SK-N-SH treated with all-trans-retinoic acid at 6 μM for 48 hours (cell line): ENCODE data around the gene ZNF488.

ENCODE experiments used
- ATAC-seq: fragments of 200-7000 bp; cut with Tn5 transposase; 3 replicates; pipeline ENCODE4 v1.9.1; 2020; ENCODE audit warnings: mild to moderate bottlenecking, moderate library complexity
- ARNTL ChIP-seq: fragments of 450-650 bp; formaldehyde crosslinking; IDR thresholded peaks from 2 replicates; pipeline ENCODE4 v1.5.0; 2020; ENCODE audit warnings: low read depth, mild to moderate bottlenecking, moderate library complexity, borderline replicate concordance
- BACH2 ChIP-seq: fragments of 250-450 bp; sonication (Bioruptor Pico); IDR thresholded peaks from 2 replicates; pipeline ENCODE4 v1.9.0; 2021; ENCODE audit warnings: mild to moderate bottlenecking, borderline replicate concordance
- CREB5 ChIP-seq: fragments of 250-450 bp; sonication (Bioruptor Pico); IDR thresholded peaks from 2 replicates; pipeline ENCODE4 v1.5.1; 2020; ENCODE audit warnings: low read depth, mild to moderate bottlenecking, moderate library complexity
- CSDC2 ChIP-seq: fragments of 250-450 bp; sonication (Bioruptor Pico); IDR thresholded peaks from 2 replicates; pipeline ENCODE4 v1.5.0; 2020; ENCODE audit warnings: mild to moderate bottlenecking, moderate library complexity
- CSRNP3 ChIP-seq: fragments of 250-450 bp; sonication (Bioruptor Pico); IDR thresholded peaks from 2 replicates; pipeline ENCODE4 v1.5.1; 2021; ENCODE audit warnings: mild to moderate bottlenecking, moderate library complexity
- ESRRG ChIP-seq: fragments of 250-450 bp; sonication (Bioruptor Pico); IDR thresholded peaks from 2 replicates; pipeline ENCODE4 v1.6.1; 2021; ENCODE audit warnings: mild to moderate bottlenecking
- GLIS3 ChIP-seq: fragments of 250-450 bp; sonication (Bioruptor Pico); IDR thresholded peaks from 2 replicates; pipeline ENCODE4 v1.5.0; 2020; ENCODE audit warnings: mild to moderate bottlenecking, moderate library complexity
- ISL1 ChIP-seq: fragments of 250-450 bp; sonication (Bioruptor Pico); IDR thresholded peaks from 2 replicates; pipeline ENCODE4 v2.1.2; 2022; ENCODE audit warnings: mild to moderate bottlenecking, moderate library complexity
- OSR1 ChIP-seq: fragments of 250-450 bp; sonication (Bioruptor Pico); IDR thresholded peaks from 2 replicates; pipeline ENCODE4 v1.8.0; 2022; ENCODE audit warnings: moderate library complexity, mild to moderate bottlenecking, inconsistent platforms
- PPARA ChIP-seq: fragments of 250-450 bp; sonication (Bioruptor Pico); IDR thresholded peaks from 2 replicates; pipeline ENCODE4 v1.5.0; 2020; ENCODE audit warnings: mild to moderate bottlenecking, borderline replicate concordance
- SNAI2 ChIP-seq: fragments of 250-450 bp; sonication (Bioruptor Pico); IDR thresholded peaks from 2 replicates; pipeline ENCODE4 v1.5.0; 2020; ENCODE audit warnings: mild to moderate bottlenecking, moderate library complexity
- ZC3H10 ChIP-seq: fragments of 250-450 bp; sonication (Bioruptor Pico); IDR thresholded peaks from 2 replicates; pipeline ENCODE4 v1.5.1; 2021; ENCODE audit warnings: mild to moderate bottlenecking, moderate library complexity
- ZFP3 ChIP-seq: fragments of 250-450 bp; sonication (Bioruptor Pico); IDR thresholded peaks from 2 replicates; pipeline ENCODE4 v1.5.0; 2020; ENCODE audit warnings: mild to moderate bottlenecking, moderate library complexity
- ZFP30 ChIP-seq: fragments of 450-650 bp; formaldehyde crosslinking; IDR thresholded peaks from 2 replicates; pipeline ENCODE4 v1.5.0; 2022; ENCODE audit warnings: mild to moderate bottlenecking, moderate library complexity
- ZNF565 ChIP-seq: fragments of 450-650 bp; formaldehyde crosslinking; conservative IDR thresholded peaks from 2 replicates; pipeline ENCODE4 v1.5.0; 2020; ENCODE audit warnings: low read depth, mild to moderate bottlenecking, moderate library complexity
- ZNF8 ChIP-seq: fragments of 450-650 bp; formaldehyde crosslinking; IDR thresholded peaks from 2 replicates; pipeline ENCODE4 v1.5.0; 2020; ENCODE audit warnings: mild to moderate bottlenecking, moderate library complexity
- TF ChIP-seq, protein P1 (sequence below): fragments of 250-450 bp; sonication (Bioruptor Pico); IDR thresholded peaks from 2 replicates; pipeline ENCODE4 v1.8.0; 2020; ENCODE audit warnings: mild to moderate bottlenecking, moderate library complexity, borderline replicate concordance
- TF ChIP-seq, protein P2 (sequence below): fragments of 250-450 bp; sonication (Bioruptor Pico); IDR thresholded peaks from 2 replicates; pipeline ENCODE4 v1.8.0; 2021; ENCODE audit warnings: low read depth, mild to moderate bottlenecking, moderate library complexity, borderline replicate concordance

The ZNF488 gene

DNA sequence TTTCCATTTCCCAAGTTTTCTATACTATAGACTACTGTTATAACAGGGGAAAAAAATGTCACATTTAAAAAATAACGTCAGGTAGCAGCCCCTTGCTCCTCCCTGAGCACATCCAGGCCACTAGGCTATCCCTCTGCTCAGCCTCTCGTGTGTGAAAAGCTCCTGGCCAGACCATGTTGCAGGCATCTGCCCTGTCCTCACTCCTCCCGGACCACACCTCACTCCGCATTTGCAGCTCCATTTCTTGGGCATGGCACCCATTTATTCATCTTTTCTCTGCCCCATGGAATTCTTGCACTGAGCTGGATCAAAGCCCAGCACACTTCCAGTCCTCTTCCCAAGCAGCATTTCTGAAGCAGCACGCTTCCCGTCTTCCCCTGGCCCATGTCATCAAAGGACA, 63.3 kb downstream of the ZNF488 start (continued):
- TF ChIP-seq, protein P1, sequence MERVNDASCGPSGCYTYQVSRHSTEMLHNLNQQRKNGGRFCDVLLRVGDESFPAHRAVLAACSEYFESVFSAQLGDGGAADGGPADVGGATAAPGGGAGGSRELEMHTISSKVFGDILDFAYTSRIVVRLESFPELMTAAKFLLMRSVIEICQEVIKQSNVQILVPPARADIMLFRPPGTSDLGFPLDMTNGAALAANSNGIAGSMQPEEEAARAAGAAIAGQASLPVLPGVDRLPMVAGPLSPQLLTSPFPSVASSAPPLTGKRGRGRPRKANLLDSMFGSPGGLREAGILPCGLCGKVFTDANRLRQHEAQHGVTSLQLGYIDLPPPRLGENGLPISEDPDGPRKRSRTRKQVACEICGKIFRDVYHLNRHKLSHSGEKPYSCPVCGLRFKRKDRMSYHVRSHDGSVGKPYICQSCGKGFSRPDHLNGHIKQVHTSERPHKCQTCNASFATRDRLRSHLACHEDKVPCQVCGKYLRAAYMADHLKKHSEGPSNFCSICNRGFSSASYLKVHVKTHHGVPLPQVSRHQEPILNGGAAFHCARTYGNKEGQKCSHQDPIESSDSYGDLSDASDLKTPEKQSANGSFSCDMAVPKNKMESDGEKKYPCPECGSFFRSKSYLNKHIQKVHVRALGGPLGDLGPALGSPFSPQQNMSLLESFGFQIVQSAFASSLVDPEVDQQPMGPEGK (CRISPR knock-in tag): no peak

- no peak for TF ChIP-seq GLIS3 (CRISPR knock-in tag)
- TF ChIP-seq ZNF8 (CRISPR knock-in tag): no peak
- TF ChIP-seq, protein P1 (CRISPR knock-in tag): no peak
- TF ChIP-seq, protein P2, sequence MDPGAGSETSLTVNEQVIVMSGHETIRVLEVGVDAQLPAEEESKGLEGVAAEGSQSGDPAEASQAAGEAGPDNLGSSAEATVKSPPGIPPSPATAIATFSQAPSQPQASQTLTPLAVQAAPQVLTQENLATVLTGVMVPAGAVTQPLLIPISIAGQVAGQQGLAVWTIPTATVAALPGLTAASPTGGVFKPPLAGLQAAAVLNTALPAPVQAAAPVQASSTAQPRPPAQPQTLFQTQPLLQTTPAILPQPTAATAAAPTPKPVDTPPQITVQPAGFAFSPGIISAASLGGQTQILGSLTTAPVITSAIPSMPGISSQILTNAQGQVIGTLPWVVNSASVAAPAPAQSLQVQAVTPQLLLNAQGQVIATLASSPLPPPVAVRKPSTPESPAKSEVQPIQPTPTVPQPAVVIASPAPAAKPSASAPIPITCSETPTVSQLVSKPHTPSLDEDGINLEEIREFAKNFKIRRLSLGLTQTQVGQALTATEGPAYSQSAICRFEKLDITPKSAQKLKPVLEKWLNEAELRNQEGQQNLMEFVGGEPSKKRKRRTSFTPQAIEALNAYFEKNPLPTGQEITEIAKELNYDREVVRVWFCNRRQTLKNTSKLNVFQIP (CRISPR knock-in tag): no peak
- TF ChIP-seq ISL1: no peak
- no peak for TF ChIP-seq CSDC2 (CRISPR knock-in tag)
- no peak for TF ChIP-seq OSR1 (CRISPR knock-in tag)
- TF ChIP-seq ESRRG (CRISPR knock-in tag): no peak
- TF ChIP-seq PPARA (CRISPR knock-in tag): no peak
- no peak for TF ChIP-seq ARNTL (CRISPR knock-in tag)
- no peak for TF ChIP-seq CREB5 (CRISPR knock-in tag)
- no peak for TF ChIP-seq SNAI2 (CRISPR knock-in tag)
- TF ChIP-seq ZFP3 (CRISPR knock-in tag): no peak
- no peak for TF ChIP-seq ZNF565
- TF ChIP-seq BACH2 (CRISPR knock-in tag): no peak
- no peak for TF ChIP-seq ZFP30 (CRISPR knock-in tag)
- TF ChIP-seq CSRNP3: no peak
- ATAC-seq: no peak
These were observed 64.3 kb downstream of the ZNF488 start for GRCh38 chr10:47319784-47320183.

DNA sequence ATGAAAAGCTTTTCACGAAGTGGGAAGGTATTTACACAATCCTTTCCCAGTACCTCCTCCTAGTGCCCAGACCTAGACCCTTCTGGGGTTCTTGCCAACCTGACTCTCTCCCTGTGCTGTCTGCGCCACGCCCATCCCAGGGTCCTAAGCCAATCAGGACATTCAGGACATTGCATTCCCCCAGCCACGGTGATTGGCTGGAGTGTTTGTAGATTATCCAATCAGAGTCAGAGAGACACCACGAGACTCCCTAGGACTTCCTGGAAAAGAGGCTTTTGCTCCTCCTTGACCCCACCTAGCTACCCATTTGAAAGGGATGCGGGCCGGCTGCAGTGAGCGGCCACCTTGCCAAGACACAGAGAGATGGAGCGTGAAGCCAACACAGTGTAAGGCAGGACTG, 65.4 kb downstream of the ZNF488 start:
- TF ChIP-seq ZNF565: no peak
- no peak for TF ChIP-seq ESRRG (CRISPR knock-in tag)
- TF ChIP-seq ZC3H10 (CRISPR knock-in tag): no peak
- no peak for TF ChIP-seq PPARA (CRISPR knock-in tag)
- TF ChIP-seq ARNTL (CRISPR knock-in tag): no peak
- TF ChIP-seq, protein P1 (CRISPR knock-in tag): no peak
- TF ChIP-seq GLIS3 (CRISPR knock-in tag): no peak
- no peak for TF ChIP-seq CREB5 (CRISPR knock-in tag)
- no peak for TF ChIP-seq OSR1 (CRISPR knock-in tag)
- no peak for TF ChIP-seq CSDC2 (CRISPR knock-in tag)
- no peak for TF ChIP-seq SNAI2 (CRISPR knock-in tag)
- no peak for TF ChIP-seq ZFP30 (CRISPR knock-in tag)
- ATAC-seq: no peak; the same call in 2 of the 3 replicates
